ENCODE results near the gene TIFAB.

TIFAB gene

GRCh38 chr5:135489466-135490244, 37.5 kb upstream of the TIFAB start:
- DNase-seq (ENCODE audit: insufficient read length) (no peak), FAIRE-seq (no peak)
- no peak for TF ChIP-seq TAF1 (IDR thresholded peaks at IDR 0.05; ENCODE audit: borderline replicate concordance, low read depth, low read length)
- no peak for TF ChIP-seq POLR2A (IDR thresholded peaks at IDR 0.05; ENCODE audit: low read depth, low read length)
- TF ChIP-seq POLR2AphosphoS5 (IDR thresholded peaks at IDR 0.05; ENCODE audit: low read depth, low read length), result no peak

GRCh38 chr5:135488727-135489465, 36.7 kb upstream of the TIFAB start:
- TF ChIP-seq TAF1 (IDR thresholded peaks at IDR 0.05; ENCODE audit: borderline replicate concordance, low read depth, low read length), result no peak
- no peak for TF ChIP-seq POLR2AphosphoS5 (IDR thresholded peaks at IDR 0.05; ENCODE audit: low read depth, low read length)
- TF ChIP-seq POLR2A (IDR thresholded peaks at IDR 0.05; ENCODE audit: low read depth, low read length), result no peak
- FAIRE-seq, result no peak
- no peak for DNase-seq (ENCODE audit: insufficient read length)

GRCh38 chr5:135487839-135488514, 35.8 kb upstream of the TIFAB start:
- DNase-seq (ENCODE audit: insufficient read length), result no peak
- no peak for FAIRE-seq
- TF ChIP-seq POLR2AphosphoS5 (IDR thresholded peaks at IDR 0.05; ENCODE audit: low read depth, low read length) (no peak), TAF1 (IDR thresholded peaks at IDR 0.05; ENCODE audit: borderline replicate concordance, low read depth, low read length) (no peak), POLR2A (IDR thresholded peaks at IDR 0.05; ENCODE audit: low read depth, low read length) (no peak)

GRCh38 chr5:135487037-135487395, 34.9 kb upstream of the TIFAB start:
- no peak for DNase-seq (ENCODE audit: insufficient read length)
- TF ChIP-seq POLR2A (IDR thresholded peaks at IDR 0.05; ENCODE audit: low read depth, low read length) (no peak), POLR2AphosphoS5 (IDR thresholded peaks at IDR 0.05; ENCODE audit: low read depth, low read length) (no peak), TAF1 (IDR thresholded peaks at IDR 0.05; ENCODE audit: borderline replicate concordance, low read depth, low read length) (no peak)
- FAIRE-seq, result no peak

- FAIRE-seq (no peak), DNase-seq (ENCODE audit: insufficient read length) (no peak)
- TF ChIP-seq TAF1 (IDR thresholded peaks at IDR 0.05; ENCODE audit: borderline replicate concordance, low read depth, low read length), result no peak
- no peak for TF ChIP-seq POLR2A (IDR thresholded peaks at IDR 0.05; ENCODE audit: low read depth, low read length)
- TF ChIP-seq POLR2AphosphoS5 (IDR thresholded peaks at IDR 0.05; ENCODE audit: low read depth, low read length), result no peak
Observed at GRCh38 chr5:135486131-135487036, 34.2 kb upstream of the TIFAB start.

GRCh38 chr5:135484674-135485086, 32.5 kb upstream of the TIFAB start:
- TF ChIP-seq POLR2AphosphoS5 (IDR thresholded peaks at IDR 0.05; ENCODE audit: low read depth, low read length) (no peak), TAF1 (IDR thresholded peaks at IDR 0.05; ENCODE audit: borderline replicate concordance, low read depth, low read length) (no peak), POLR2A (IDR thresholded peaks at IDR 0.05; ENCODE audit: low read depth, low read length) (no peak)
- FAIRE-seq (no peak), DNase-seq (ENCODE audit: insufficient read length) (no peak)

- TF ChIP-seq POLR2A (IDR thresholded peaks at IDR 0.05; ENCODE audit: low read depth, low read length) (no peak), TAF1 (IDR thresholded peaks at IDR 0.05; ENCODE audit: borderline replicate concordance, low read depth, low read length) (no peak), POLR2AphosphoS5 (IDR thresholded peaks at IDR 0.05; ENCODE audit: low read depth, low read length) (no peak)
- no peak for FAIRE-seq
- no peak for DNase-seq (ENCODE audit: insufficient read length)
Observed at GRCh38 chr5:135483254-135483653, 31.1 kb upstream of the TIFAB start.

- no peak for DNase-seq (ENCODE audit: insufficient read length)
Observed at GRCh38 chr5:135482381-135482933, 30.3 kb upstream of the TIFAB start.

GRCh38 chr5:135481909-135482311, 29.8 kb upstream of the TIFAB start:
- FAIRE-seq (no peak), DNase-seq (ENCODE audit: insufficient read length) (no peak)
- TF ChIP-seq TAF1 (IDR thresholded peaks at IDR 0.05; ENCODE audit: borderline replicate concordance, low read depth, low read length), result no peak
- no peak for TF ChIP-seq POLR2A (IDR thresholded peaks at IDR 0.05; ENCODE audit: low read depth, low read length)
- no peak for TF ChIP-seq POLR2AphosphoS5 (IDR thresholded peaks at IDR 0.05; ENCODE audit: low read depth, low read length)

More at GRCh38 chr5:135482381-135482933, 30.3 kb upstream of the TIFAB start:
- no peak for FAIRE-seq
- TF ChIP-seq POLR2AphosphoS5 (IDR thresholded peaks at IDR 0.05; ENCODE audit: low read depth, low read length), result no peak
- TF ChIP-seq POLR2A (IDR thresholded peaks at IDR 0.05; ENCODE audit: low read depth, low read length), result no peak
- no peak for TF ChIP-seq TAF1 (IDR thresholded peaks at IDR 0.05; ENCODE audit: borderline replicate concordance, low read depth, low read length)

GRCh38 chr5:135481387-135481786, 29.2 kb upstream of the TIFAB start:
- FAIRE-seq (no peak), DNase-seq (ENCODE audit: insufficient read length) (no peak)
- TF ChIP-seq POLR2A (IDR thresholded peaks at IDR 0.05; ENCODE audit: low read depth, low read length) (no peak), TAF1 (IDR thresholded peaks at IDR 0.05; ENCODE audit: borderline replicate concordance, low read depth, low read length) (no peak), POLR2AphosphoS5 (IDR thresholded peaks at IDR 0.05; ENCODE audit: low read depth, low read length) (no peak)

Measured in GM12892 (cell line).